Cardiac fibroblast (primary cell): ENCODE measurements around the gene ATP6V0C.

Experiments used
- DNase-seq, 2 donors: peaks; one replicate each; pipeline versions ENCODE4 v3.0.0 to v3.0.0-alpha.2; 2010; ENCODE audit warnings: low read depth in 2 of 2
- H3K4me3 ChIP-seq, 2 donors: replicated peaks in 1 of 2; 1 replicate in 1 of 2; 2 replicates in 1 of 2; pipeline ENCODE4 v1.5.1; 2011; ENCODE audit warnings: low read depth in 2 of 2, low read length in 2 of 2, mild to moderate bottlenecking in 2 of 2, moderate library complexity in 1 of 2
- TF ChIP-seq, protein P1 (sequence below): IDR thresholded peaks from one replicate; pipeline ENCODE4 v1.5.1; 2011; ENCODE audit warnings: low read depth, mild to moderate bottlenecking, low read length, inconsistent platforms

The ATP6V0C gene

DNA sequence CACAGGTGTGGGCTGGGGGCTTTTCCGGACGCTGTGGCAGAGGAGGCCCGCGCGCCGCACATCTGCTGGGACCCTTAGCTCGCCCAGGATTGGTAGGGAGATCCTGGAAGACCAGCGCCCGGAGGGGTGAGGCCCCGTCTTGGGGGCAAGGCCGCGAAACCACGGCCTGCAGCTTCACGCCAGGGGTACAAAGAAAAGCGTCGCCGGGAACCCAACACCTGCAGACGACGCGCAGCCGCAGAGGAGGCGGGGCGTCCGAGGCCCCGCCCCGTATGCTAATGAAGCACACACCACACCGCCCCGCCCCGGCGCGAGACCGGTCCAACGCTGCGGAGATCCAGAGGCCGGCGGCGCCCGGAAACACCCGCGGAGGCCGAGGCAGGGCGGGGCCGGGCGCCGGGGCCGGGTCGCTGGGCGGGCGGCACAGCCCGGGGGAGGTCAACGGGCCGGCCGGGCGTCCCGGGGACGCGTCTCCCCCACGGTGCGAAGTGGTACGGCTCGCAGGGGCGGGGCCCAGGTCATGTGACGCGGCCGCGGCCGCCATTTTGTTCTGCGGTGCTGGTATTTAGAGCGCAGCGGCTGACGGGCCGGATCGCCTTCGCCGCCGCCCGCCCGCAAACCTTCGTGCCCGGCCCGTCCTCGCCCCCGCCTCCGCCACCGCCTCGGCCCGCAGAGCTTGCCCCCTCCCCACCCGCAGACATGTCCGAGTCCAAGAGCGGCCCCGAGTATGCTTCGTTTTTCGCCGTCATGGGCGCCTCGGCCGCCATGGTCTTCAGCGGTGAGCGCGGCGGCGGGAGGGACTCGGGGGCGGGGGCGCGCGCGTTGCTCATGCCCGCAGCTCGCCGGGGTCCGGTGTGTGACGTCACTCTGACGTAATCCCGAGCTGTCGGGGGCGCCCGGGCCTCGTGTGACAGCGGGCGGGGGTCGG is at the start of gene ATP6V0C:
Gene ATP6V0C (plus strand): TSS at position 548 of the 928 bp plus-strand sequence. CDS start 152 bp downstream, at position 700.
- TF ChIP-seq, protein P1, sequence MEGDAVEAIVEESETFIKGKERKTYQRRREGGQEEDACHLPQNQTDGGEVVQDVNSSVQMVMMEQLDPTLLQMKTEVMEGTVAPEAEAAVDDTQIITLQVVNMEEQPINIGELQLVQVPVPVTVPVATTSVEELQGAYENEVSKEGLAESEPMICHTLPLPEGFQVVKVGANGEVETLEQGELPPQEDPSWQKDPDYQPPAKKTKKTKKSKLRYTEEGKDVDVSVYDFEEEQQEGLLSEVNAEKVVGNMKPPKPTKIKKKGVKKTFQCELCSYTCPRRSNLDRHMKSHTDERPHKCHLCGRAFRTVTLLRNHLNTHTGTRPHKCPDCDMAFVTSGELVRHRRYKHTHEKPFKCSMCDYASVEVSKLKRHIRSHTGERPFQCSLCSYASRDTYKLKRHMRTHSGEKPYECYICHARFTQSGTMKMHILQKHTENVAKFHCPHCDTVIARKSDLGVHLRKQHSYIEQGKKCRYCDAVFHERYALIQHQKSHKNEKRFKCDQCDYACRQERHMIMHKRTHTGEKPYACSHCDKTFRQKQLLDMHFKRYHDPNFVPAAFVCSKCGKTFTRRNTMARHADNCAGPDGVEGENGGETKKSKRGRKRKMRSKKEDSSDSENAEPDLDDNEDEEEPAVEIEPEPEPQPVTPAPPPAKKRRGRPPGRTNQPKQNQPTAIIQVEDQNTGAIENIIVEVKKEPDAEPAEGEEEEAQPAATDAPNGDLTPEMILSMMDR: no peak
- peak; percentile 83 to 91 for DNase-seq
- H3K4me3 ChIP-seq: peak within 1 kb of the TSS; percentile 87

- H3K4me3 ChIP-seq: no peak overlapping the region
- TF ChIP-seq, protein P1: no peak
- no peak for DNase-seq
Observed at GRCh38 chr16:2464333-2464732, 49.4 kb upstream of the ATP6V0C start.

- DNase-seq: peak in 1 of 2 donors; percentile 20
- no peak overlapping the region for H3K4me3 ChIP-seq
- TF ChIP-seq, protein P1: peak; percentile 43
Observed at GRCh38 chr16:2465653-2466415, 47.9 kb upstream of the ATP6V0C start.

GRCh38 chr16:2466667-2467527 is 46.9 kb upstream of the ATP6V0C start:
- H3K4me3 ChIP-seq: peak overlapping the region in 1 of 2 donors; percentile 49
- DNase-seq: no peak
- TF ChIP-seq, protein P1: no peak

- peak overlapping the region; percentile 32 to 49 for H3K4me3 ChIP-seq
- TF ChIP-seq, protein P1: no peak
- DNase-seq: peak; percentile 59 to 76
Observed at GRCh38 chr16:2467528-2468232, 46.1 kb upstream of the ATP6V0C start.
